ENCODE results near the gene SLC44A5.

DNA sequence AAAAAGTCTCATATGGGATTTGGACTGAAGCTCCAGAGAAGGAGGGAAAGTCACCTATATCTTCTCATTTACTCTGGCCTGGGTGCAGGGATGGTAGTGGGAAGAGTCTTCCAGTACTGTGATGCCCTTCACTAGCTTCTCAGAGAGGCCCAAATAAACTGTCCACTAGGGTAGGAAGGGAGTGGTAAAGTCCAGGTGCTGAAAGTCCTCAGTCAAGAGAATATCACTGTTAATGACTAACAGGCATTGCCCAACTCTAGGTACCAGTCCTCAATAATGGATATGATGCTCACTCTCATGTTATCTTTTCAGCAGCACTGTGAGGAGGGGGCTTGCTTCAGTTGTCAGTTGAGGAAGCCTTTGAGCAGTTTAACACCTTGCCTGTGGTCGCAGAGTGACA, 412.8 kb downstream of the SLC44A5 start:
- TF ChIP-seq CTCF (IDR thresholded peaks at IDR 0.05; ENCODE audit: low read depth, low read length) (no peak), EZH2phosphoT487 (IDR thresholded peaks at IDR 0.05; ENCODE audit: low read depth) (no peak)
